GM18499 (cell line): Measurements from ENCODE around the gene NRXN3.

Experiments used
- ATAC-seq: cut with Tn5 transposase; IDR thresholded peaks from one replicate; pipeline ENCODE4 v1.9.1; 2021; ENCODE audit warnings: moderate number of reproducible peaks; ENCODE audit not compliant: insufficient read depth, unreplicated experiment

NRXN3 gene

DNA sequence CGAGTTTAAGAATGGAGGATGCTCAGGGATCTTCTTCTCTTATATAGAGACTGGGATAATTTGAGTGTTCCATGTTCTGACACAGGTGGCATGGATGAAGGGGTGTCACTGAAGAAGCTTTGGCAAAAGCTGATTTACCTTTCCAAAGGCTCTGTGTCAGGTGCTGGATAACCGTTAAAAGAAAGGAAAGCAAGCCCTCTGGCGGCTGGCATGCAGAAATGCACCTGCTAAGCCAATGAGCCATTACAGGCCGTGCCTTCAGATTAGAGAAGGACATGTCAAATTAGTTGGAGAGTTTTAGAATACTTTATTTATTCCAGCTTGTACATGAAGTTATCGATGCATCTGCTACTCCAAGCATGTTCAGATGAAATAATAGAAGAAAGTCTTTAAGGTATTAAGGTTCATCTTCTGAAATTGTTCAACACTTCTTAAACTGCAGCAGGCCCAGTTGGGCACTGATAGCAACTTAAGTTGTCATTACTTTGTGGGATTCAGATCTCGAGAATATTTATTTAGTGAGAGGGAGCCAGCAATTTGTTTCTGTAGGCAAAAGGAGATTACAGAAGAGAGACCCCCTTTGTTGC, 678.2 kb downstream of the NRXN3 start:
- ATAC-seq = peak; percentile 58

DNA sequence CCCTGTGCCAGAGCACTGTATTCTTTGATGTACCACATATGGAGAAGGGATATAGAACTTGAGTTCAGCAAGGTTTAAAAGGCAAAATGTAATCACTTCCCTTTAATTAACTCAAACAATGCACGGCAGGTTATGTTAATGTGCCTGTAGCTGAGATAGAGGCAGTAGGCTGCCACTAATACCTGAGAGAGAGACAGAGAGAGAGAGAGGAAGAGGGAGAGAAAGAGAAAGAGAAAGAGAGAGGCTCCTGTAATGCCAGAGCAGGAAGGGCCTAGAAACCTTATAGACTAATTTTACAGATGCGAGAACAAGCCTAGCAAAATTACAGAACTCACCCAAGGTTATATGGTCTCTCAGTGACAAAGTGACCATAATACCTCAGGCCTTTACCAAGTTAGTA, 679.8 kb downstream of the NRXN3 start:
- ATAC-seq = no peak

DNA sequence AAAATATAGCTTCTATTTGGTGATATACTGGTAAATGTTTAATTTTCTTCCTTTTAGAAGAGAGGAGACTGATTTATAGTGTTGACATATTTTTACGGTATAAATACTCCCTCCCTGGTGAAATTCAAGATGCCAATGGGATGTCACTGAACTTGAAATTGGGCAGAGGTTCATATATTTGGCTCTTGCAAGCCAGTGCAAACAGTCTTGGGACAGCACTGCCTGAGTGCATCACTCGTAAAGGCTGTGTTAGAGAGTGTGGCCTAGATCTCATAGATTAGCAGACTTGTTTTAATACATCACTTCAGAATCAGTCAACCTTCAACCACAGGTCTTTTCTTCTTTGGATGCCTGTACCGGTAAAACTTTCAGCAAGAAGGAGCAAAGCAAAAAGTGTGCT, 681.0 kb downstream of the NRXN3 start:
- ATAC-seq = no peak

DNA sequence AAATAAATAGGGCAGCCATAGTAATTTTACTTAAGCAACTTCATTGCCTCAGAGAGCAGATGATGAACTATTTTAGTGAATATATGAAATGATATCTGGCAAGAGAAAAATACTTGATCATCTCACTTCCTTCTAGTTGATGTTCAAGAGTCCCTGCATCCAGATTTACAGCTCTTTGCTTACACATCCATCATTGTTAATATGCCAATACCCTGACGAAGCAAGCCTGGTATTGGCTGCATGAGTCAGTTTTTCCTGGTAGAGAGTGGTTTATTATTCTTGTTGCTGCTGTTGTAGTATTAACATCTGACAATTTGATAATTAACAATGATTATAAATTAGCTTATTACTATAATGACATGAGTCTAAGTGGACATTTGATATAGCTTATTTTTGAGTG, 681.9 kb downstream of the NRXN3 start:
- no peak for ATAC-seq

DNA sequence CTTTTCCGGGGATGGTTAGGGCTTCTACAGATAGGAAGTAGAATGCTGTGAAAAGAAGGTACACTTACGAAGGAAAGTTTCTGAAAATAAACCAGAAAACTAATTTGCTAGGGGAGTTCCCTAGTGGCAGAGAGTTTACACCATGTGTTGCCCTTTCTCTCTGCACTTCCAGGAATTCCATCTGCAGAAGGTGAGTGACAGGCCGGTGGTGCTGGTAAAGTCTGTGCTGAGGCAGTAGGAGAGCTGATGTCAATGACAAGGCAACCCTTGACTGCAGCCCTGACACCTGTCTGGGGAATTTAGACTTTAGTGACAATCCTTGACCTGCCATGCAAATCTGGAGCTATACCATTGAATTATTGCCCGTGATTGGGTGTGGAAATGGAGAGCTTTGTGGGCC, 687.8 kb downstream of the NRXN3 start:
- ATAC-seq = no peak

DNA sequence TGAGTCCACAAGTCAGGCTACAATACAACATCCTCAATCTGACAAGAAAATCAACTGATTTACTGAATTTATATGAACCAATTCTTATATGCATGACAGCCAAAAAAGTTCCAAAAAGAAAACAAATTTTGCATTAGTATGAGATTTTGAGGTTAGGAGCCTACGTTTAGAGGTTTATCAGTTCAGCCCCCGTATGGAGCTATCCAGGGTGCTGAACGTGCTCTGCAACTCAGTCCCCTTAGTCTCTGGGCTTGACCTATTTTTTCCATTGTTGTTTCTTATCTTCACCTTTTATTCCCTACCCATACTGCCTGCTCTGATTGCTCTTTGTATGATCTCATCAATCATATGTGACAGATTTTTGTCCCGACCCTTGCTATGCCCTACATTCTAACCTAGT, 693.0 kb downstream of the NRXN3 start:
- no peak for ATAC-seq

DNA sequence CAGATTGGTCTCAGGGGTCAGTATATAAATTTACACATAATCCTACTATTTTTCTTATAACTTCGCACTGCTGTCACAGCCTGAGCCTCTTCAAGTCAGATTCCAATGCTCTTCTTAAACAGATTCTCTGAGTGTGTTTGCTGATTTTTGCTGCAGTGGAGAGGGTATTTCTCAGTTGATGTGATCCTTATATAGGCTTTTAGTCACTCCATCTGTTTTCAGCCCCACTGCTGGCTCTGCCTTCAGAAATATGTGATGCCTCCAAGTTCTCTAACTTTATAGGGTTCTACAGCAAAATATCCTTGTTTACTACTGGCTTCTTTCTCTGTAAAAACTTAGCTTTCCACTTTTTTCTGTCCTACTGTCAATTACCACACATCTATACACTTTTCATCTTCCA, 702.7 kb downstream of the NRXN3 start:
- ATAC-seq = no peak

DNA sequence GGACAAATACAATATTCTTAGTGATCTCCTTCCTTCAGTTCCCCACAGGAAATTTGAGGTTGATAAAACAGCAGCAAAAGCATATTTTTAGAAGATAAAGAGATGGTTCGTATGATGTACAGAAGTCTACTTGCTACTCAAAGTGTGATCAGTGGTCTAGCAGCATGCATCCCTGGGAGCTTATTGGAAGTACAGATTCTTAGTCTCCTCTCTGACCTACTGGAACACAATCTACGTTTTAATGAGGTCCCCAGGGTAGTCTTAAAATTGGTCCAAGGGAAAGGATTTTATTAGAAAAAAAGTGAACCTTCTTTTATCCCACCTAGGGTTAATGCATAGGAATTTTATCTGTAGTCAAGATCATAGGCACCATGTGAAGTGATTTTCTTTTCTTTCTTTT, 703.4 kb downstream of the NRXN3 start:
- ATAC-seq = no peak

DNA sequence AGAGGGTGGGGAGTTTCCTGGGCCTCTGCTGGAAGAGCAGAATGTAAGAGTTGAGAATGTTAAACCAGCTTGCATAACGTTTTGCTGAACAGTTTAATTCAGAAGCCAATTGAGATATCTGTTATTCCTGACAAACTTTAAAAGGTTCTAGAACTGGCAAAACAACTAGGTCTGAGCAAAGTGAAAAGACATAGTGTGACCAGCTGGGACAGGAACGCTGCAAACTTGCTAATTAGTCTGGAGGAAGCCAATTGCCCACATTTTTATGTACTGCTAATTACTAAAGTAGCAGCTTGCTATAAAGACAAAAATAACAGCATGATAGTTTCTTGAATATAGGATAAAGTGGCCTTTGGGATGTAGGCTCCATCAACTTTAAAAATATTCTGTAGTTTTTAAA, 704.9 kb downstream of the NRXN3 start:
- ATAC-seq = no peak

DNA sequence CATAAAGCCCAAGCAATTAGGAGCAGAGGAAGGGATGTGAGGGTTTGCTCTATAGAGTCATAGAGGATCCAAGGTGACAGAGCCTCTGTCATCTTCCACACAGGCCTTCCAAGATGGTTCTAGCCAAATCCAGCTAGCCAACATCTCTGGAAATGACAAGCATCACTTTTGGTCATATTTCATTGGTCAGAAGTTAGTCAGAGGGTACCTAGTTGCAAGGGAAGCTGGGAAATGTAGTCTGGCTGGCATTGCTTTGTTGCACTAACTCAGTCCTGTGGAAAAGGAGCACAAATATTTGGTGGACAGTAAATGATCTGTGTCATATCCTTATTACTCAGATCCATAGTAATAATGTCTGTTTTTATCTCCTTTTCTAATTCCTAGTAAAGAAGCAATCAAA, 715.7 kb downstream of the NRXN3 start:
- no peak for ATAC-seq

DNA sequence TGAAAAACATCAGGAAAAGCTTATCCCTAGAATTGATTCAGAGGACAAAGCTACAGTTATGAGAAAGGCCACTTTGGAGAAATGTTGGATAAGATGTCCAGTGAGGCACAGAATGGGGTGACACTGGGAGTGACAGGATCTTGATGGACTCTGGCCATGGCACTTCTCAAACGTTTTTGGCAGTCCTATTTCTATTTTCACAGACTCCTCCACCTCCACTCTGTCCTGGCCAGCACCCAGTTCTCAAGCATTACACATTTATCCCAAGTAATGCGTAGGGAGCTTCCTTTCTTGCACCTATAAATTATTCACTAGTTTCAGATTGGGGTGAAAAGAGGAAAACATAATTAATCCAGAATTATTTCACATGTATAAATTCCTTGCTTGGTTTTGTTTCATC, 727.3 kb downstream of the NRXN3 start:
- ATAC-seq = no peak

DNA sequence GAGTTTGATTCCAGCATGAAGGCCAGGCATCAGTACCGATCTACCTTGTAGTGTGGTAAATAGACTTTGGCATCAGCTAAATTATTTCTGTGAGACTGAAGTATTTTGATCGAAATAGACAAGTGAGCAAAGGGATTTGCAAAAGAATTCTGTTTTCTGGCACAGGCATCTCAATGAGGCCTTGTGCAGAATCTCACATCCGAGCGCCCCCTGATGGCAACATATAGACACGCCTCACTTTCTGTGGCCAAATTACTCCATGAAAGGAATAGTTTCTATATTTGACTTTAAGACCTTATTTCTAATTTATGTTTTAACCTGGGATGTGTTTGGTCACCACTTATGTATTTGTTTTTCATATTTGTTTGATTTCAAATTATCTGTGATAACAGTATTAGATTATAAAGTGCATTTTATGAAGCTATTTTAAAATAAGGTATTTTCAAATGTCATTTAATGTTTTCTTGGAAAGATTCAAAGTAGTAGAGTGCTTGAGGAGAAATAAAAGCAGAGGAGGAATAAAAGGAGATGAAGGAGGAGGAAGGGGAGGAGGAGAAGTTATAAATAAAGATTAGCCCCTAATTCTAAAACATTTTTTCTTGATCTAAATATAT, 731.9 kb downstream of the NRXN3 start:
- ATAC-seq = no peak

DNA sequence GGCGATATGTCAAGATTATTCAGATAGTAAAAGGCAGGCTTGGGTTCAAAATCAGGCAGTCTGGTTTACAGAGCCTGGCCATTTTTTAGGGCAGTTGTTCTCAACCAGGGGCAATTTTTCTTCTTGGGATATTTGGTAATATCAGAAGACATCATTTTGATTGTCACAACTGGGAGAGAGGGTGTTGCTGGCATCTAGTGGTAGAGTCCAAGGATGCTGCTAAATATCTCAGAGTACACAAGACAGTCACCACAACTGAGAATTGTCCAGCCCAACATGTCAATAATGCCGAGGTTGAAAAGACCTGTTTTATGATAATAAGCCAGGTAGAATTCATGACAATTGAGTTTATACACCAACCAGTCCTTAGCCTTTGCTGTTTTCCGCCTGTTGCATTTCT, 733.9 kb downstream of the NRXN3 start:
- no peak for ATAC-seq

DNA sequence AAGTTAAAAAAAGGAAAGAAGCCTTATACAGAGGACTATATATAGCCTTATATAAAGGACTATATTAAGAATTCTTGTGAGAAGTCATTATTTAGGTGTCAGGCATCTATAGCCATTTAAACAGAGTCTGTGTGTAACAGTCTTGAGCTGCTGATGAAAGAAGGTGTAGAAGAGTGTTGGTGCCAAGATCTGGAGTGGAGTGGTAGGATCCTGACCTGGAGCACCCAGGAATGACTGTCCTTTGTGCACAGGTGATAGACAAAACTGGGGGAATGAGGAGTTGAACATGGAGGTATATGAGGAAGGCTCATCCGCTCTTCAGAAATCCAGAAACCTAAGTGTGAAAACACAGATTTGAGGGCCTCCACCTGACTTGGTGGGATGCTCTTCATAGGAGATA, 747.3 kb downstream of the NRXN3 start:
- no peak for ATAC-seq

DNA sequence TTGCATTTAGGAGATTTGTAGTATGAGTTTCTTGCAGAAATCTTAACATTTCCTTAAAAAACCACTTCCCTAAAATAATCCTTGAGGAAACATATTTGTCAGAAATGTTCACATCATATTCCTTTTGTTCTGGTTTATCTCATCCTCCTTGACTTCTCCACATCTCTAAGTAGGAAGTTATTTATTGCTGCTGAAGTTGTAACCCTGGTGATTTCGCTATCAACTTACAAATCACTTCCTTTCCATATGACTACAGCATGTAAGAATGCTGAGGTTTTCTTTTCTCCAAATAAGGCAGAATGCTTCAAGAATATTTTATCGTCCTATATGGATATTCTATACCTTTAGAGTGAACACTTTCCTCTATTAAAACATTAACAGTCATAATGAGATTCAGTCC, 751.7 kb downstream of the NRXN3 start:
- ATAC-seq = no peak

DNA sequence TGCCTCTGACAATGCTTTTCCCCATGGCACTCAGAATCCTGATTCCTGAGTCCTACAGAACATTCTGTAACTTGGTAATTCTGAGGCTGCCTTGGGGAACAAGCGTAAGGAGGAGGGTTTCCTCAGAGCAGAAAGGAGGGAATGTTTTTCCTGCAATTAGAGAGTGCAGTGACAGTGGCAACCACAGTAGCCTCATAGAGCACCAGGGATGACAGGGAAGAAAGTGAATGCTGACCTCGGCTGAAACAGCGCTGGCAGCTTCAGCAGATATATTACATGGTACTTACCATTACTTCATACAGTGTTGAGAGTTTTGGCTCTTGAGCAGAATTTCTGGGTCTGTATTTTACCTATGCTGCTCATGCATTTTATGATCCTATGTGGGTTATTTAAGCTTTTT, 757.1 kb downstream of the NRXN3 start:
- ATAC-seq = no peak

DNA sequence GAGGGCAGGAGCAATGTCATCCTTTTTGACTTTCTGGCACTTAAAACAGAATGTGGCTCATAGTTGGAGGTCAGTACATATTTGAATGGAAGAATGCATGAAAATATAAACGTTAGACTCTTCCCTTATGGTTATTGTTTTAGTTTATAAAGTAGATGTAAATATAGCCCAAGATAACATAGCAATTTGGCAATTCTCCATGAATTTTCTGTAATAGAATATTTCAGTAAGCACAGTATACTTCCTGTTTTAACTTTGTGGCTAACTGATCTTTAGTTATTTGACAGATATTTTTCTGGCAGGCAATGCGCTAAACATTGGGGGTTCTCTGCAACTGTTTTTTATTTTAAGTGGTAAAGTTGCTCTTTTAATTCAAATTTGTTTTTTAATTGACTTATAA, 763.0 kb downstream of the NRXN3 start:
- no peak for ATAC-seq

DNA sequence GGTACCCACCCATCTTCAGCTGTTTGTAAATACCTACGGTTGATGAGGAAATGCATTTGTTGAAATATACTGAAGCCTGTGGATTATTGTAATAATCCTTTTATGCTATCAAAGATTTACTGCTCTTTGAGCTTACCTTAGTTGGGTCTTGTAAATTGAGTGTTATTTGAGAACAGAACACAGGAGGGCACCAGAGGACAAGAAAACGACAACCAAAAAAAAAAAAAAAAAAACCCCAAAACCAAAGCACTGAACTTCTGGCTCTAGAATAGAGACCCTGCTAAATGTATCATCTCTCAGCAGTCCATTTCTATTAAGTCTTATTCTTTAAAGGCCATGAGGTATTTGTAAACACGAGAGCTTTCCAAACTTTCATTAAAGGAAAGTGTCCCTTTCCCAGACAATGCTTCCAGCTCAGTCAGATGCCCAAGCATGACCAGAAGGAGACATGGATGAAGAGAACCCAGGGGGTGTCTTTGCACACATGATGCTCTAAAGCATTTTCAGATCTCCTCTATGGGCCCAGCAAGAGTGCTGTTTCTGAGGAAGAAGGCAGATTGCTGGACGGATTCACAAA, 763.9 kb downstream of the NRXN3 start:
- no peak for ATAC-seq

DNA sequence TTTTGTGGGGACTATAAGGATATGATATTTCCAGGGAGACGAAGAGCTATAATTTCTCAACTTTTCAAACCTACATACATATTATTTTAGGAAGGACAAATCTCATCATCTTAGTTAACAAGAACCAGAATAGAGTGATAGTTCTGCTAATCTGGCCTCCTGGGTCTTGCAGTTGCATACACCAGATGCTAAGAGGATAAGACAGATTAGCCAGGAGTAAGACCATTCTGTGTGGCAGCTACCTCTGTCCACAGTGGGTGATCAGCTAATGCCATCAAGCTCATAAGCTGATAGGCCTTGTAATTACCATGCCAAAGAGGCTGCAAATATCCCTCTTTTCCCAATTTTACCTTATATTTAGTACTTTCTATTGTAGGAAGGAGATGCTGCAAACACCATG, 776.8 kb downstream of the NRXN3 start:
- no peak for ATAC-seq

DNA sequence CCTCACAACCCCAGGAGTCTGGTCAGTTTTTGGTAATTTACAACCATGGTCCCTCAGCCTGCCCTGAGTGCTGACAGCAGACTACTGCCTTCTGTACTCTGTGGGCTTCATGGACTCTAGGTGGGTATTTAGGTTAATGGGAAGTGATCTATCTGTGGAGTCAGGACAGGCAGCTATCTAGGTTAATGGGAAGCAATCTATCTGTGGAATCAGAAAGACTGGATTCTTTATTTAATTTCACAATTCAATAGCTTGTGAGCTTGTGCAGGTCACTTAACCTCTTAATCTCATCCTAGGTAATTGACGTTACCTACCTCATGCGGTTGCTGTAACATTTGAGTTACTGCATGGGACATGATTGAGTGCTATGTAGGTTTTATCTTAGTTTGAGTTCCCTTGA, 777.5 kb downstream of the NRXN3 start:
- ATAC-seq = no peak

DNA sequence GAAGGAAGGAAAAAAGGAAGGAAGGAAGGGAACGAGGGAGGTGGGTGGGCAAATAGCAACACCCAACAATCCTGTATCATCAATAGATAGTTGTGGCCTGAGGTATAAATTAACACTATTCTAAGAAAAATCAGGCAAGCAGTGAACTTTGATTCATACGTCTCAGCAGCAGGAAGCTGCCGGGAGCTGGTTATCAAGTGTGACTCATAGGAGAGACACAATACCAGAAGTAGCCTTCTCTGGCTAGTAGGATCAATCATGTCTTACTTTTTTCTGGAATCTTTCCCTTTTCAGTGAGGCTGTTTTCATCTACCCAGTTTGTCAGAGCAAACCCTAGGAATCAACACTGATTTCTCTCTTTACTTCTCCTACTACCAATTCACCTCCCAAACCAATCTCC, 780.5 kb downstream of the NRXN3 start:
- ATAC-seq = no peak

DNA sequence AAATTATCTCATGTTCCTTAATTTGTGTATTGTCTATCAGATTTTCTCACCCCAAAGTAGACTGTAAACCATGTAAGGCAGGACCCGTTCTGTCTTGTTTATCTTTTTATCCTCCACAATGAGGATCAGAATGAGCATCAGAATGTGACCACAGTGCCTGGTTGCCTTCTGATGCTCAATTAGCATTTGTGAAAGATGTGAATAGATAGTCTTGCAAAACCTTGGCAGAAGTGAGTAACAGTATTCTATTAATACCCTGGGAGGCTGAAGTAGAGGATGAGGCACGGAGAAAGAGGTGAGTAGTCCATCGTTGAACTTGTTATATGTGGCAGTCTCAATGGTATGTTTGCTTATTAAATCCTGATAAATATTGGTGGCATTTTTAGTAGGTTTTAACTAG, 781.4 kb downstream of the NRXN3 start:
- no peak for ATAC-seq
